Activated CD4-positive, alpha-beta T cell treated with anti-CD3 and anti-CD28 coated beads for 36 hours (primary cell): ENCODE results near the gene SLC24A4. TPM values are rescaled to one million over a fixed set of nuclear protein-coding genes. Genes with fewer than 3 reads are reported as not detected.

Source experiments
- ATAC-seq: fragments of 200-7000 bp; cut with Tn5 transposase; one replicate; pipeline ENCODE4 v1.10.0; 2021; ENCODE audit warnings: mild to moderate bottlenecking, moderate library complexity
- CTCF ChIA-PET: fragments of 350-600 bp; sonication (Branson Sonifier 250); formaldehyde crosslinking; loops from one replicate; lab custom pipeline; 2021; ENCODE audit warnings: antibody characterized with exemption; lab: Charles Lee
- POLR2A ChIA-PET: fragments of 350-600 bp; sonication (Branson Sonifier 250); formaldehyde crosslinking; loops from one replicate; lab custom pipeline; 2021; ENCODE audit warnings: antibody characterized with exemption, inconsistent platforms; lab: Charles Lee
- DNase-seq: peaks from one replicate; pipeline ENCODE4 v3.0.0-alpha.2; 2020
- H3K27ac Mint-ChIP-seq: one replicate; pipeline ENCODE4 v1.8.0; 2021; ENCODE audit warnings: mixed read lengths
- H3K27me3 Mint-ChIP-seq: one replicate; pipeline ENCODE4 v1.8.0; 2021; ENCODE audit warnings: mixed read lengths
- H3K36me3 Mint-ChIP-seq: one replicate; pipeline ENCODE4 v1.8.0; 2021; ENCODE audit warnings: low read depth, mixed read lengths
- H3K4me1 Mint-ChIP-seq: one replicate; pipeline ENCODE4 v1.8.0; 2021; ENCODE audit warnings: mixed read lengths
- H3K4me3 Mint-ChIP-seq: one replicate; pipeline ENCODE4 v1.8.0; 2021; ENCODE audit warnings: mild to moderate bottlenecking, moderate library complexity, mixed read lengths
- H3K9me3 Mint-ChIP-seq: one replicate; pipeline ENCODE4 v1.8.0; 2021; ENCODE audit warnings: low read depth, mixed read lengths
- intact Hi-C, 2 experiments: fragments of 100-400 bp; cut with DNase I in 1 of 2; cut with micrococcal nuclease in 1 of 2; formaldehyde crosslinking; loops; one replicate each; pipeline versions ENCODE4 v1.14.2 to v1.15.1; 2022 to 2024; cut with DNase I, micrococcal nuclease
- total RNA-seq, 2 experiments: library from RNA; stranded (reverse); gene quantifications; one replicate each; pipeline ENCODE4 v1.2.3, GENCODE V29; 2021

Gene SLC24A4
- total RNA-seq, 2 experiments from 2014 or later: not detected

DNA sequence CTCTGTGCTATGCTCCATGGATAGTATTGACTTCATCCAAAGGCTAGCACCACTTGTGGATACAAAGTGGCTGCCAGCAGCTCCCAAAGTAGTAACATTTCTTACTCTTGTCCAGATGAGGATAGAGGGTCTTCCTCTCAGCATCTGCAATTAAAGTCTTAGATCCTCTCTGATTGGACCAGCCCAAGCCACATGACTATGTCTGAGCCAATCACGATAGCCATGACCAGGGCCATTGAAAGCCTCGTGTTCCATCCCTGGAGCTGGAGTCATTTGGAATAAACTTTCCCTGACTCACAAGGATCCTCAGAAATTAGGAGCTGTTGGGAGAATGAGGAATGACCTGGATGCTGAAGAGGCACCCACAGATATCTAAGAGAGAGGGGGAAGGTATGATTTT is 28.5 kb upstream of the SLC24A4 start:
- no peaks in the 10 kb centered on the region for H3K36me3 Mint-ChIP-seq
- CTCF ChIA-PET: interaction anchor here (0.6 to 1.3 kb wide), 3 partner anchors 9 to 54 kb away, joined by 3 read pairs; no protein-coding TSS in a partner anchor

DNA sequence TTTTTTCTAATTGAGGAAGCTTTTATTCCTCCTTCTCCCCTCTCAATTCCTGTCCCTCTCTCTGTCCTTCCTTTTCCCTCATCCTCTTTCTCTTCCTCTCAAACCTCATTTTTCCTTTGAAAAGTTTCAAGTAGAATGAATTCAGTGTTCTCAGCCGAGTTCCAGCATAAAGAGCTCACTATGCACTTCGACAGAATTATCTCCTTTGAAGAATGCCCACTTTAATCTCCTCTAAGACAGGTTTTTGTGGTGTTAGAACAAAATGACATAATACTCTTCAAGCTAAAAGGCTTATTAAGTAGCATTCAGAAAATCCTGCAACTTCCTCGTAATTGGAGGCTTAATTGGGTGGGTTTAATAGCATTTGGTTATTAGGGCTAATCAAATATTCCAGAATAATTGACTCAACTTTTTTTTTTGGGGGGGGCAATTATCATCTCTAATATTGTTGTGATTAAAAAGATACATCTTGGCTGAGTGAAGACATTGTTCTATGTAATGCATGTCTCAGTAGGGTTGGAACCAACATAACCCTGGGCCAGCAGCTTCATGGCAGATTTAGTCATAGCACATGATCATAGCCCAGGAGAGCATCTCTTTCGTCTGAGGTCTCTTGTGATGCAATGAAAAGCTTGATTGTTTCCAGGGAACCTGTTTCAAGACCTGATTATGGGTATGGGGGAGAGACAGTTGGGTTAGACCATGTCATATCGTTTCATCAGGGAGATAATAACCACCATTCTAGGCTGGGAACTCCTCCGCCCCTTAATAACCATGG is 25.0 kb upstream of the SLC24A4 start:
- CTCF ChIA-PET: no interaction called here
- no peaks in the 10 kb centered on the region for H3K4me1 Mint-ChIP-seq

More for the DNA sequence above, 28.5 kb upstream of the SLC24A4 start:
- H3K27ac Mint-ChIP-seq: no peak overlapping the region
- DNase-seq (no peak), ATAC-seq (no peak)
- H3K4me1 Mint-ChIP-seq: no peaks in the 10 kb centered on the region
- peaks cover 4% of the 10 kb centered on the region for H3K27me3 Mint-ChIP-seq
- intact Hi-C loops: no loop called here
- H3K4me3 Mint-ChIP-seq: no peak overlapping the region
- no peaks in the 10 kb centered on the region for H3K9me3 Mint-ChIP-seq
- POLR2A ChIA-PET: no interaction called here

DNA sequence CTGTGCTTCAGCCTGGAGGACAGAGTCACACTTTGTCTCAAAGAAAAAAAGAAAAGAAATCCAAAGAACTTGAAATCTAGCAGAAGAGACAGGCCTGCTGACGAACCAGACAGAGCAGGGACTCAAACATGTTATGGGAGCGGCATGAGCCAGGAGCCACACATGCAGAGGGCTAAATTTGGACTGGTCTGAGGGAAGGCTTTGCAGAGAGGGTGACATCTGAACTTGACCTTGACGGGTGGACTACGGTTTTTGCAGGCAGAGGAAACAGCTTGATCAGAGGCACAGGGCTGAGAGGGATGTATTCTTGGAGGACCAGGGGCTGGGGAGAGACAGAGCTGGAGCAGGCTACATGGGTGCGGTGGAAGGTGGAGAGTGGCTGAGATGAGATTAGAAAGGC is 20.5 kb upstream of the SLC24A4 start:
- intact Hi-C loops: no loop called here
- Mint-ChIP-seq H3K4me1 (no peaks in the 10 kb centered on the region), H3K9me3 (no peaks in the 10 kb centered on the region), H3K36me3 (no peaks in the 10 kb centered on the region), H3K27me3 (peaks cover 2% of the 10 kb centered on the region), H3K27ac (no peak overlapping the region), H3K4me3 (no peak overlapping the region)
- ATAC-seq (no peak), DNase-seq (no peak)
- CTCF ChIA-PET: interaction anchor here (0.6 kb wide), 1 partner anchor 9 kb away, joined by 5 read pairs; no protein-coding TSS in a partner anchor
- POLR2A ChIA-PET: no interaction called here

More for the DNA sequence above, 25.0 kb upstream of the SLC24A4 start:
- Mint-ChIP-seq H3K27ac (no peak overlapping the region), H3K27me3 (peaks cover 2% of the 10 kb centered on the region), H3K36me3 (no peaks in the 10 kb centered on the region), H3K9me3 (no peaks in the 10 kb centered on the region), H3K4me3 (no peak overlapping the region)
- DNase-seq: no peak
- intact Hi-C loops: no loop called here
- POLR2A ChIA-PET: no interaction called here
- ATAC-seq: no peak

DNA sequence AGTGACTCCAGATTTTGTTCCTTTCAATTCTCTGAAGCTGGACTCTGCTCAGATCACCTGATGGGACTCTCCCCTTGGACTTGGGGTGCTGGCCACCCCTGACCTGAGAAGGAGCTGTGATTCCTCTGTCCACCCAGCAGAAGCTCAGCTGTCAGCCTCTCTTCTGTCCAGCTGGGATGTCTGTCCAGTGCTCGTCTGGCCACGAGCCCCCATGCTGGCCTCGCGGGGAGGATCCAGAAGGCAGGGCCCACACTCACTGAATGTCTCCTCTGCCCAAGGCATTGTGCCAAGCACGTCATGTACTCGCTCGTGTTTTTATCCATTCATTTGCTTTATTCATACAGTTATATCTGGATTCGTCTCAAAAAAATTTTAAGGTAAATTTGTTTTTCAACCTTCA is 14.2 kb upstream of the SLC24A4 start:
- H3K36me3 Mint-ChIP-seq: no peaks in the 10 kb centered on the region
- no peak for ATAC-seq
- no peaks in the 10 kb centered on the region for H3K4me1 Mint-ChIP-seq
- H3K4me3 Mint-ChIP-seq: no peak overlapping the region
- ChIA-PET POLR2A (no interaction called here), CTCF (interaction anchor here (0.7 kb wide), 1 partner anchor 17 kb away, joined by 3 read pairs; no protein-coding TSS in a partner anchor)
- no peak for DNase-seq
- no peaks in the 10 kb centered on the region for H3K27me3 Mint-ChIP-seq
- intact Hi-C loops: no loop called here
- H3K27ac Mint-ChIP-seq: no peak overlapping the region
- H3K9me3 Mint-ChIP-seq: no peaks in the 10 kb centered on the region

DNA sequence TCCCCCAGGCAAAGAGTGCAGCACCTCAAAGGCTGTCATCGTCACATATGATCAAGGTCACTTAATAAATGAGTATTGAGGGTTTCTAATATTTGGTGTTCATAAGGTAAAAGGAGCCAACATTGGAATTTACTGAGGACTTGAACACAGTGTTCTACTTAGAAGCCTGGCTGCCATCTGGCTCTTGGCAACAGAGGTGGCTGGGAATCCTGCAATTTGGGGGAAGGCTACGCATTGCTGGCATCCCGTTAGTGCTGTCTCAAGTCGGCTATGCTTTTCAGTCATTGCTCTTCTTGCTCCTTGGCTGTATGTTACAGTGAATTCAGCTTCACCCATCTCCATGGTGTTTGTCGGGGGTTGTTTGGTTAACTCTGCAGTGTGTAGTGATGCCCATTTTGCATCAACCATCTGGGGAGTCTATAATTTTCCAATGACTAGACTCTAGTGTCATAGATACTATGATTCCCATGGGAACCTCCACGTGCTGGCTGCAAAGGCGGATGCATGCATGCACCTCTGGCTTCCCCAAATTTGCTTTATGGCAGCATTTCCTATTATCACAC is 12.9 kb upstream of the SLC24A4 start:
- H3K36me3 Mint-ChIP-seq: no peaks in the 10 kb centered on the region
- no peaks in the 10 kb centered on the region for H3K4me1 Mint-ChIP-seq
- ATAC-seq (no peak), DNase-seq (no peak)
- H3K27ac Mint-ChIP-seq: no peak overlapping the region
- no peaks in the 10 kb centered on the region for H3K9me3 Mint-ChIP-seq
- no peak overlapping the region for H3K4me3 Mint-ChIP-seq
- CTCF ChIA-PET: no interaction called here
- intact Hi-C loops: no loop called here
- POLR2A ChIA-PET: no interaction called here
- H3K27me3 Mint-ChIP-seq: no peaks in the 10 kb centered on the region

DNA sequence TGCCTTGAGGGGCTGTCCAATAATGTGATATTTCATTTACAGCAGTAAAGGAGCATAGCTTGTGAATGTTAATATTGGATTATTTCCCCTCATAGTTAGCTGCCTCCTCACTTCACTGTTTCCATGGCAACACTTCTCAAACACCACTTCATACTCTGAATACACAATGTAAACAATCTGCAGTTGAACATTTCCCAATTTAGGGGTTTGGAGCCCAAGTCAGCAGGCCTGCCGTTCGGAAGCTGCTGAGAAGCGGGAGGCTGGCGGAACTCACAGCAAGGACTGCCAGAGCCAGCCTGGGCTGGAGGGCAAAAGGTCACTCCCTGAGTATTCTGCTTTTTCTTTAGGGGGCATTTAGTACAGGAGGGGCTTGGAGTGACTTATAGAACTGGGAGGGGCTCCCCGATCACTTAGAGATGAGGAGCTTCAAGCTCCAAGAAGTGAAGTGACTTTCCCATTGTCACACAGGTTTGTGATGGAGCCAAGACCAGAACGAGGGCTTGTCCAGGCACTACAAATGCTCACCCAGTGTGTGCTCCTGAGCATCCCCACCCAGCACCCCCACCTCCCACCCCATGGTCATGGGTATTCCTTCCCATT is 12.1 kb upstream of the SLC24A4 start:
- no peaks in the 10 kb centered on the region for H3K27me3 Mint-ChIP-seq
- no peak overlapping the region for H3K4me3 Mint-ChIP-seq
- intact Hi-C loops: no loop called here
- no peak for ATAC-seq
- no peaks in the 10 kb centered on the region for H3K36me3 Mint-ChIP-seq
- CTCF ChIA-PET: interaction anchor here (0.6 kb wide), 2 partner anchors 41 to 470 kb away, joined by 4 read pairs; no protein-coding TSS in a partner anchor
- no peaks in the 10 kb centered on the region for H3K9me3 Mint-ChIP-seq
- no peak overlapping the region for H3K27ac Mint-ChIP-seq
- H3K4me1 Mint-ChIP-seq: no peaks in the 10 kb centered on the region
- no peak for DNase-seq
- POLR2A ChIA-PET: no interaction called here

DNA sequence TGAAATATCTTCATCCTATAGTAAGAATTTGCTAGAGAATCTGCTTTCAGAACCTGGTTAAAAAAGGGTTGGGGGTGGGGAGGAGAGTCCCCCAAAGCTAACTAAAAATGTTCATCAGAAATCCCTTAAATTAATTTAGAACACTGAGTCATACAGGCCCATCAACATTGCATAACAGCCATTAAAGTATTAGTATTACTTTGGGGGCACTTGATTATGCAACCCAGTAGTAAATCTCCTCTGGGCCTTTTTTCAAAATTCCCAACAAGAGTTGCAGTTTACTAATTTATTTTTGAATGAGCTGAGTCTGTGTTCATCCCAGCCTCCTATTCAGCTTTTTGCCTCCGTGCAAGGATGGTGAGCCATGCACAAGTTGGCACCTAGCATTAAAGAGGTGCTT is 8.8 kb upstream of the SLC24A4 start:
- H3K4me1 Mint-ChIP-seq: no peaks in the 10 kb centered on the region
- POLR2A ChIA-PET: no interaction called here
- DNase-seq: no peak
- H3K27me3 Mint-ChIP-seq: peaks cover 12% of the 10 kb centered on the region
- peaks cover 4% of the 10 kb centered on the region for H3K9me3 Mint-ChIP-seq
- ATAC-seq: no peak
- no peaks in the 10 kb centered on the region for H3K36me3 Mint-ChIP-seq
- intact Hi-C loops: no loop called here
- H3K4me3 Mint-ChIP-seq: no peak overlapping the region
- CTCF ChIA-PET: no interaction called here
- H3K27ac Mint-ChIP-seq: no peak overlapping the region

DNA sequence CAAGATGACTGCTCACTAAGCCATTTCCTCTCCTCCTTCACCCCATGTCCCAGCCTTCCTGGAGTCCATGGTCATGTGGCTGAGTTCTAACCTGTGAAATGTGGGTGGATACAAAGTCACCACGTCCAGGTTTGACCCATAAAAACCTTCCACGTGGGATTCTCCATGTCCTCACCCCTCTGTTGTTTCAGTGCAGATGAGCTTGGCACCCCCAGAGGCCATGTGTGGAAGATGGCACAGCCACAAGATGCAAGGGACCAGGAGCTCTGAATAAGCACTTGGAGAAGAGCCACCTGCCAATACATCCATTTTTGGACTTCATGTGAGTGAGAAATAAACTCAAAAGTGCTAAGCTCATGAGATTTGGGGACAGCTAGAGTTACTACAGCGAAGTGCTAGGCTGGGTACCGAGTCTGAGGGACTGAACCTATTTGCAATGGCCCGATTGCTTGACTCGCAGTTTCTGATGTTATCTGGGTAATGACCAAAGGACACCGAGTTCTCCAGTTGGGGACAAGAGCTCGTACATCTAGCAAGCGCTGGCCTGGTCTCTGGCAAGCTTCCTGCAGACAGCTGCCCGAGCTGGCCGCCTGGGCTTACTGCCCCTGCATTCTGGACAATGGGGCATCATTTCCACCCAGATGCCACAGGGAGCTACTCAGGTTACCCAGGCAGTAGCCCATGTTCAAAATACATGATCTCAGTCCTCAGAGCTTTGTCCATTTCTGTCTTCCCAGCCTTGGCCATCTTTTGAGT is 7.7 kb upstream of the SLC24A4 start:
- ChIA-PET POLR2A (no interaction called here), CTCF (interaction anchor here (0.8 kb wide), 1 partner anchor 585 kb away, joined by 3 read pairs; no protein-coding TSS in a partner anchor)
- Mint-ChIP-seq H3K27ac (no peak overlapping the region), H3K27me3 (peaks cover 17% of the 10 kb centered on the region), H3K9me3 (peaks cover 4% of the 10 kb centered on the region), H3K36me3 (no peaks in the 10 kb centered on the region), H3K4me3 (no peak overlapping the region), H3K4me1 (no peaks in the 10 kb centered on the region)
- ATAC-seq (no peak), DNase-seq (no peak)
- intact Hi-C loops: no loop called here

DNA sequence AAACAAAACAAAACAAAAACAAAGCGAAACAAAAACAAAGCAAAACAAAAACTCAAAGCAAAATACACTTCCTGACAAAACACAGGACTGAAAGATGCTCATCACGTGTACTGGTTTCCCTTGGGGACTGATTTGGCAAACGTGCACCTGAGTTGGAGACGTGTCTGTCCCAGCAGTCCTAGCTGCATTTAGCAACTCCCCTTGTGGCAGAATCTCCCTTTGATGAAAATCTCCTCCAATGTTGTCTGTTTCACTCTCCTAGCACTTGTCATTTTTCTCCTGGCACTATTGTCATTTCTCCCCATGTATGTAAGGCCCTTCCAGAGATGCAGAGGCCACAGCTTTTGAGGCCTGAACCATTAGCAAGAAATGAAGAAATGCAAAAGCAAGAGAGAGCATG is 6.8 kb upstream of the SLC24A4 start:
- H3K36me3 Mint-ChIP-seq: no peaks in the 10 kb centered on the region
- DNase-seq (no peak), ATAC-seq (no peak)
- ChIA-PET POLR2A (no interaction called here), CTCF (interaction anchor here (0.8 kb wide), 1 partner anchor 26 kb away, joined by 3 read pairs; no protein-coding TSS in a partner anchor)
- intact Hi-C loops: no loop called here
- no peak overlapping the region for H3K27ac Mint-ChIP-seq
- H3K4me3 Mint-ChIP-seq: no peak overlapping the region
- peaks cover 4% of the 10 kb centered on the region for H3K9me3 Mint-ChIP-seq
- H3K27me3 Mint-ChIP-seq: peaks cover 20% of the 10 kb centered on the region
- no peaks in the 10 kb centered on the region for H3K4me1 Mint-ChIP-seq

DNA sequence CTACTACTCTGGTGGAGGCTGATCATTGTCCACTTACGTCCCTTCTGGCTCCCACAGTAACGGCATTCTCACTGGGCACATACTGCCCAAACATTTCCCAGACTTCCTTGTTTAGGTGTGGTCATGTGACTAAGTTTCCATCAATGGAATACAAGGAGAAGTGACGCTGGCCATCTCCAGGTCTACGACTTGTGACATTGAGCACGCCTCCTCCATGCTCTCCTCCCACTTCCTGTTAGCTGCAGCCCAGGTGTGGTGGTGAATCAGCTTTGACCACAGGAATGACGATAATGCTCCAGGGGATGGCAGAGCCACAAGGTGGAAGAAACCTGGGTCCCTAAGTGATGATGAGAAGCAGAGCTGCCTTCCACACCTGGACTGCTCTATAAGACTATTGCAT is 6.0 kb upstream of the SLC24A4 start:
- H3K9me3 Mint-ChIP-seq: peaks cover 4% of the 10 kb centered on the region
- intact Hi-C loops: no loop called here
- CTCF ChIA-PET: interaction anchor here (0.7 to 0.8 kb wide), 2 partner anchors 25 to 61 kb away, joined by 3 read pairs; no protein-coding TSS in a partner anchor
- H3K4me3 Mint-ChIP-seq: no peak overlapping the region
- DNase-seq: peak; percentile 38
- no peaks in the 10 kb centered on the region for H3K36me3 Mint-ChIP-seq
- peak; percentile 60 for ATAC-seq
- H3K4me1 Mint-ChIP-seq: no peaks in the 10 kb centered on the region
- POLR2A ChIA-PET: no interaction called here
- peaks cover 27% of the 10 kb centered on the region for H3K27me3 Mint-ChIP-seq
- no peak overlapping the region for H3K27ac Mint-ChIP-seq

DNA sequence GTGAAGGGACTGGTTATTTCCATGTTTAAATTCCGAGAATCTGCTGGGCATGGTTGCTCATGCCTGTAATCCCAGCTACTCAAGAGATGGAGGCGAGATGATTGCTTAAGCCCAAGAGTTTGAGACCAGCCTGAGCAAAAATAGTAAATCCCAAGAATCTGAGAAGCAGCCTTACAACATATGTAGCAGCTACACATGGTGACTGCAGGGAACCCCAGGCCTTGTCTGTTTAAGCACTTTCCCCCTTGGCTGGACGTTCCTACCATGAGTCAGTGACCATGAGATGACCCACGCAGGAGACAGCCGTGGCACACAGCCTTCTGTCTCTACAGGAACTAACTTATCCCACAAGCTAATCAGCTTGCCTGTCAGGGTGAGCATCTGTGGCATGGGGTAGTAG is 5.5 kb upstream of the SLC24A4 start:
- no peak for DNase-seq
- intact Hi-C loops: no loop called here
- no peaks in the 10 kb centered on the region for H3K36me3 Mint-ChIP-seq
- H3K27ac Mint-ChIP-seq: no peak overlapping the region
- POLR2A ChIA-PET: no interaction called here
- ATAC-seq: no peak
- H3K4me1 Mint-ChIP-seq: no peaks in the 10 kb centered on the region
- H3K27me3 Mint-ChIP-seq: peaks cover 33% of the 10 kb centered on the region
- H3K9me3 Mint-ChIP-seq: peaks cover 4% of the 10 kb centered on the region
- CTCF ChIA-PET: interaction anchor here (0.5 to 0.7 kb wide), 3 partner anchors 37 to 125 kb away, joined by 3 read pairs; no protein-coding TSS in a partner anchor
- H3K4me3 Mint-ChIP-seq: no peak overlapping the region
